Heart left ventricle (tissue), 13 donors: ENCODE data around the gene IFT122.

Source experiments
- POLR2A ChIP-seq, 2 donors: fragments of 450-650 bp; IDR thresholded peaks; one replicate each; pipeline ENCODE4 v1.6.1; 2017; ENCODE audit warnings: antibody characterized with exemption in 2 of 2, mild to moderate bottlenecking in 2 of 2, moderate library complexity in 2 of 2
- TF ChIP-seq, protein P1 (sequence below), 12 donors: fragments of 200-600 bp; sonication (generic) in 4 of 12; IDR thresholded peaks; one replicate each; pipeline versions ENCODE4 v1.5.0 to v1.8.0; 2018 to 2022; ENCODE audit warnings: antibody characterized with exemption in 12 of 12, mild to moderate bottlenecking in 5 of 12
- donor health status: ischemic (EF 13 %, LVEDD 7.1; RV severe dilation, severe dysfunction).
- donor health status: DM: no; HTN: yes; CAD: no.
- donor health status: DM: no; HTN: no; CAD: no.
- donor health status: ischemic (EF 25% LVEDD 6.9; RV normal size, moderate dysfunction).
- donor health status: ischemic (EF 25% LVEDD 5.7; RV mildly dilated, moderate dysfunction).
- donor health status: ischemic (EF 35%, LVEDD 5.7; RV mildly dilated, moderate dysfunction).
- donor health status: nonischemic (EF 11% LVEDD 7.7; RV severe dilation, severe dysfunction).
- donor health status: DM: yes; HTN: yes; CAD: no.
- donor health status: PGD.
- donor health status: ischemic (EF 29% LVEDD 5.4; RV normal size, mild dysfunction).
- donor health status: nonischemic (EF 23%, LVEDD 6.1; RV moderate dilation, normal function).

DNA sequence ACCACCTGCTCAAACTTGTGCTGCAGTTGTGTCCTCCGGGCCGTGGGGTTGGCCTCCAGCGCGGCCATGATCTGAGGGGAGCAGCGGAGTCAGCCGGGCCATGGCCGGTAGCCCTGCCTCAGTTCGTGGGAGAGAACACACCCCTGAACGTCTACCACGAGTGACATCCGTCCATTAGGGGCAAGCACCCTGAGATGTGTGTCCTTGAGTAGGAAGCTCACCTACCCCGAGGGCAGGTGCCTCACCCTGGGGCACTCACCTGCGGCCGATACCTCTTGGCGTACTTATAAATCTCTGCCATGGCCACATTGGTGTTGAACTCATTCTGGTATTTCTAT, 116.3 kb downstream of the IFT122 start:
- no peak for TF ChIP-seq POLR2A (IDR thresholded peaks at IDR 0.05)
- TF ChIP-seq, protein P1, sequence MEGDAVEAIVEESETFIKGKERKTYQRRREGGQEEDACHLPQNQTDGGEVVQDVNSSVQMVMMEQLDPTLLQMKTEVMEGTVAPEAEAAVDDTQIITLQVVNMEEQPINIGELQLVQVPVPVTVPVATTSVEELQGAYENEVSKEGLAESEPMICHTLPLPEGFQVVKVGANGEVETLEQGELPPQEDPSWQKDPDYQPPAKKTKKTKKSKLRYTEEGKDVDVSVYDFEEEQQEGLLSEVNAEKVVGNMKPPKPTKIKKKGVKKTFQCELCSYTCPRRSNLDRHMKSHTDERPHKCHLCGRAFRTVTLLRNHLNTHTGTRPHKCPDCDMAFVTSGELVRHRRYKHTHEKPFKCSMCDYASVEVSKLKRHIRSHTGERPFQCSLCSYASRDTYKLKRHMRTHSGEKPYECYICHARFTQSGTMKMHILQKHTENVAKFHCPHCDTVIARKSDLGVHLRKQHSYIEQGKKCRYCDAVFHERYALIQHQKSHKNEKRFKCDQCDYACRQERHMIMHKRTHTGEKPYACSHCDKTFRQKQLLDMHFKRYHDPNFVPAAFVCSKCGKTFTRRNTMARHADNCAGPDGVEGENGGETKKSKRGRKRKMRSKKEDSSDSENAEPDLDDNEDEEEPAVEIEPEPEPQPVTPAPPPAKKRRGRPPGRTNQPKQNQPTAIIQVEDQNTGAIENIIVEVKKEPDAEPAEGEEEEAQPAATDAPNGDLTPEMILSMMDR (IDR thresholded peaks at IDR 0.05), result no peak
